Measurements from ENCODE around the gene THAP10. TPM values are rescaled to one million over a fixed set of nuclear protein-coding genes. Genes with fewer than 3 reads are reported as not detected.

Gene THAP10
- total and polyA plus RNA-seq, 2 experiments from 2014 or later = 5.7 to 8.2 TPM

- TF ChIP-seq, protein P1, sequence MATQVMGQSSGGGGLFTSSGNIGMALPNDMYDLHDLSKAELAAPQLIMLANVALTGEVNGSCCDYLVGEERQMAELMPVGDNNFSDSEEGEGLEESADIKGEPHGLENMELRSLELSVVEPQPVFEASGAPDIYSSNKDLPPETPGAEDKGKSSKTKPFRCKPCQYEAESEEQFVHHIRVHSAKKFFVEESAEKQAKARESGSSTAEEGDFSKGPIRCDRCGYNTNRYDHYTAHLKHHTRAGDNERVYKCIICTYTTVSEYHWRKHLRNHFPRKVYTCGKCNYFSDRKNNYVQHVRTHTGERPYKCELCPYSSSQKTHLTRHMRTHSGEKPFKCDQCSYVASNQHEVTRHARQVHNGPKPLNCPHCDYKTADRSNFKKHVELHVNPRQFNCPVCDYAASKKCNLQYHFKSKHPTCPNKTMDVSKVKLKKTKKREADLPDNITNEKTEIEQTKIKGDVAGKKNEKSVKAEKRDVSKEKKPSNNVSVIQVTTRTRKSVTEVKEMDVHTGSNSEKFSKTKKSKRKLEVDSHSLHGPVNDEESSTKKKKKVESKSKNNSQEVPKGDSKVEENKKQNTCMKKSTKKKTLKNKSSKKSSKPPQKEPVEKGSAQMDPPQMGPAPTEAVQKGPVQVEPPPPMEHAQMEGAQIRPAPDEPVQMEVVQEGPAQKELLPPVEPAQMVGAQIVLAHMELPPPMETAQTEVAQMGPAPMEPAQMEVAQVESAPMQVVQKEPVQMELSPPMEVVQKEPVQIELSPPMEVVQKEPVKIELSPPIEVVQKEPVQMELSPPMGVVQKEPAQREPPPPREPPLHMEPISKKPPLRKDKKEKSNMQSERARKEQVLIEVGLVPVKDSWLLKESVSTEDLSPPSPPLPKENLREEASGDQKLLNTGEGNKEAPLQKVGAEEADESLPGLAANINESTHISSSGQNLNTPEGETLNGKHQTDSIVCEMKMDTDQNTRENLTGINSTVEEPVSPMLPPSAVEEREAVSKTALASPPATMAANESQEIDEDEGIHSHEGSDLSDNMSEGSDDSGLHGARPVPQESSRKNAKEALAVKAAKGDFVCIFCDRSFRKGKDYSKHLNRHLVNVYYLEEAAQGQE (IDR thresholded peaks at IDR 0.05; ENCODE audit: unreplicated experiment) = no peak
- no peak for TF ChIP-seq STAT1 (IDR thresholded peaks at IDR 0.05; ENCODE audit: unreplicated experiment)
Observed at GRCh38 chr15:70870051-70870450, 22.2 kb downstream of the THAP10 start (continued).

DNA sequence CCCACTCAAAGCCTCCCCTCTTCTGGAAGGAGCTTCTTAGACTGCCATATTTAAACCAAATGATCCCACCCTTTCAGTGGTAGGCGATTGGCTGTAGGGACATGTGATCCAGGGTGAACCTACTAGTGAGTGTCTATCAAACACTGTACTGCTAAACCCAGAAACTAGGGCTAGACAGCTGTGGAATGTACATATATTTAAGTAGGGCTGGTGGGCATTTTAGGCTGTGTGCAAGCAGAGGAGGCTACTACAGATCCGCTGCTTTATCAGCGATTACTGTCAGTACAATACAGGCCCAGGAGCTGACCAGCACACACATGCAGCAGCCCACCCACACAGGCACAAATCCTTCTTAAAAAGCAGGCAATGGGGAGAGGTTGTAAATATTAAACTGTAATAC is 22.9 kb downstream of the THAP10 start:
- H3K27me3 ChIP-seq (ENCODE audit: insufficient read depth) = no peaks in the 10 kb centered on the region
- H3F3A ChIP-seq (replicated peaks; ENCODE audit: low read depth) = no peaks in the 10 kb centered on the region
- Mint-ChIP-seq H3K4me3 (no peak overlapping the region), H3K27me3 (ENCODE audit: insufficient read depth, low read depth, poor library complexity) (peaks cover 3% of the 10 kb centered on the region), H3K4me1 (no peaks in the 10 kb centered on the region; the same call in 2 of the 3 replicates), H3K36me3 (ENCODE audit: low read depth) (peaks cover 20% of the 10 kb centered on the region), H3K9me3 (peaks cover 24% of the 10 kb centered on the region), H3K27ac (no peak overlapping the region)
- no peaks in the 10 kb centered on the region for H3K36me3 ChIP-seq (ENCODE audit: insufficient read depth)
- no peaks in the 10 kb centered on the region for H3K4me1 ChIP-seq (ENCODE audit: insufficient read depth)
- no peaks in the 10 kb centered on the region for H4K20me1 ChIP-seq (replicated peaks; ENCODE audit: insufficient read depth)
- no peak overlapping the region for H3K4me2 ChIP-seq
- H3K9me2 ChIP-seq (ENCODE audit: insufficient read depth) = peaks cover 5% of the 10 kb centered on the region; the same call in 1 of the 2 replicates
- ATAC-seq (no peak), DNase-seq (ENCODE audit: low spot score) (no peak)
- no peaks in the 10 kb centered on the region for H3K79me2 ChIP-seq (replicated peaks; ENCODE audit: insufficient read depth)
- H2AFZ ChIP-seq = no peak overlapping the region
- no peak for TF ChIP-seq NANOG (IDR thresholded peaks at IDR 0.05; ENCODE audit: borderline replicate concordance)
- TF ChIP-seq ETS1 (IDR thresholded peaks at IDR 0.05) = no peak
- TF ChIP-seq ZNF331 (CRISPR knock-in tag; IDR thresholded peaks at IDR 0.05; ENCODE audit: low read depth) = no peak
- no peak for TF ChIP-seq JUNB (IDR thresholded peaks at IDR 0.05; ENCODE audit: unreplicated experiment)
- TF ChIP-seq, protein P2, sequence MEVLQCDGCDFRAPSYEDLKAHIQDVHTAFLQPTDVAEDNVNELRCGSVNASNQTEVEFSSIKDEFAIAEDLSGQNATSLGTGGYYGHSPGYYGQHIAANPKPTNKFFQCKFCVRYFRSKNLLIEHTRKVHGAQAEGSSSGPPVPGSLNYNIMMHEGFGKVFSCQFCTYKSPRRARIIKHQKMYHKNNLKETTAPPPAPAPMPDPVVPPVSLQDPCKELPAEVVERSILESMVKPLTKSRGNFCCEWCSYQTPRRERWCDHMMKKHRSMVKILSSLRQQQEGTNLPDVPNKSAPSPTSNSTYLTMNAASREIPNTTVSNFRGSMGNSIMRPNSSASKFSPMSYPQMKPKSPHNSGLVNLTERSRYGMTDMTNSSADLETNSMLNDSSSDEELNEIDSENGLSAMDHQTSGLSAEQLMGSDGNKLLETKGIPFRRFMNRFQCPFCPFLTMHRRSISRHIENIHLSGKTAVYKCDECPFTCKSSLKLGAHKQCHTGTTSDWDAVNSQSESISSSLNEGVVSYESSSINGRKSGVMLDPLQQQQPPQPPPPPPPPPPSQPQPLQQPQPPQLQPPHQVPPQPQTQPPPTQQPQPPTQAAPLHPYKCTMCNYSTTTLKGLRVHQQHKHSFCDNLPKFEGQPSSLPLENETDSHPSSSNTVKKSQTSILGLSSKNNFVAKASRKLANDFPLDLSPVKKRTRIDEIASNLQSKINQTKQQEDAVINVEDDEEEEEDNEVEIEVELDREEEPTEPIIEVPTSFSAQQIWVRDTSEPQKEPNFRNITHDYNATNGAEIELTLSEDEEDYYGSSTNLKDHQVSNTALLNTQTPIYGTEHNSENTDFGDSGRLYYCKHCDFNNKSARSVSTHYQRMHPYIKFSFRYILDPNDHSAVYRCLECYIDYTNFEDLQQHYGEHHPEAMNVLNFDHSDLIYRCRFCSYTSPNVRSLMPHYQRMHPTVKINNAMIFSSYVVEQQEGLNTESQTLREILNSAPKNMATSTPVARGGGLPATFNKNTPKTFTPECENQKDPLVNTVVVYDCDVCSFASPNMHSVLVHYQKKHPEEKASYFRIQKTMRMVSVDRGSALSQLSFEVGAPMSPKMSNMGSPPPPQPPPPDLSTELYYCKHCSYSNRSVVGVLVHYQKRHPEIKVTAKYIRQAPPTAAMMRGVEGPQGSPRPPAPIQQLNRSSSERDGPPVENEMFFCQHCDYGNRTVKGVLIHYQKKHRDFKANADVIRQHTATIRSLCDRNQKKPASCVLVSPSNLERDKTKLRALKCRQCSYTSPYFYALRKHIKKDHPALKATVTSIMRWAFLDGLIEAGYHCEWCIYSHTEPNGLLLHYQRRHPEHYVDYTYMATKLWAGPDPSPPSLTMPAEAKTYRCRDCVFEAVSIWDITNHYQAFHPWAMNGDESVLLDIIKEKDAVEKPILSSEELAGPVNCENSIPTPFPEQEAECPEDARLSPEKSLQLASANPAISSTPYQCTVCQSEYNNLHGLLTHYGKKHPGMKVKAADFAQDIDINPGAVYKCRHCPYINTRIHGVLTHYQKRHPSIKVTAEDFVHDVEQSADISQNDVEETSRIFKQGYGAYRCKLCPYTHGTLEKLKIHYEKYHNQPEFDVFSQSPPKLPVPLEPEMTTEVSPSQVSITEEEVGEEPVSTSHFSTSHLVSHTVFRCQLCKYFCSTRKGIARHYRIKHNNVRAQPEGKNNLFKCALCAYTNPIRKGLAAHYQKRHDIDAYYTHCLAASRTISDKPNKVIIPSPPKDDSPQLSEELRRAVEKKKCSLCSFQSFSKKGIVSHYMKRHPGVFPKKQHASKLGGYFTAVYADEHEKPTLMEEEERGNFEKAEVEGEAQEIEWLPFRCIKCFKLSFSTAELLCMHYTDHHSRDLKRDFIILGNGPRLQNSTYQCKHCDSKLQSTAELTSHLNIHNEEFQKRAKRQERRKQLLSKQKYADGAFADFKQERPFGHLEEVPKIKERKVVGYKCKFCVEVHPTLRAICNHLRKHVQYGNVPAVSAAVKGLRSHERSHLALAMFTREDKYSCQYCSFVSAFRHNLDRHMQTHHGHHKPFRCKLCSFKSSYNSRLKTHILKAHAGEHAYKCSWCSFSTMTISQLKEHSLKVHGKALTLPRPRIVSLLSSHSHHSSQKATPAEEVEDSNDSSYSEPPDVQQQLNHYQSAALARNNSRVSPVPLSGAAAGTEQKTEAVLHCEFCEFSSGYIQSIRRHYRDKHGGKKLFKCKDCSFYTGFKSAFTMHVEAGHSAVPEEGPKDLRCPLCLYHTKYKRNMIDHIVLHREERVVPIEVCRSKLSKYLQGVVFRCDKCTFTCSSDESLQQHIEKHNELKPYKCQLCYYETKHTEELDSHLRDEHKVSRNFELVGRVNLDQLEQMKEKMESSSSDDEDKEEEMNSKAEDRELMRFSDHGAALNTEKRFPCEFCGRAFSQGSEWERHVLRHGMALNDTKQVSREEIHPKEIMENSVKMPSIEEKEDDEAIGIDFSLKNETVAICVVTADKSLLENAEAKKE (CRISPR knock-in tag; IDR thresholded peaks at IDR 0.05) = no peak
- H3K4me3 ChIP-seq = no peak overlapping the region
- no peak overlapping the region for H3K27ac ChIP-seq (ENCODE audit: low read depth)

Measured in GM23338 (cell line).